HepG2 (cell line): ENCODE data around the gene CALML6. TPM values are rescaled to one million over a fixed set of nuclear protein-coding genes. Genes with fewer than 3 reads are reported as not detected.

Source experiments
- ATAC-seq: fragments of 200-7000 bp; cut with Tn5 transposase; 3 replicates; pipeline ENCODE4 v1.9.1; 2020; ENCODE audit warnings: mild to moderate bottlenecking, moderate library complexity
- BruUV-seq: library from RNA; stranded (reverse); fragments of 400-500 nt; replicated peaks from 2 replicates; lab custom pipeline; 2021; lab: Mats Ljungman, UMichigan
- CTCF ChIA-PET: fragments of 300-600 bp; formaldehyde crosslinking; extraction: SDS; loops from one replicate; lab custom pipeline; 2021; ENCODE audit warnings: low total read pairs, inconsistent platforms, low intra/inter-chr PET ratio; lab: Yijun Ruan, JAX
- POLR2A ChIA-PET: fragments of 350-600 bp; sonication (Branson Sonifier 250); formaldehyde crosslinking; loops from one replicate; lab custom pipeline; 2020; ENCODE audit warnings: antibody characterized with exemption, inconsistent platforms; lab: Yijun Ruan, JAX
- DNase-seq: peaks from one replicate; pipeline ENCODE4 v3.0.0-alpha.2; 2015; ENCODE audit warnings: low spot score
- FAIRE-seq: peaks from 3 replicates; lab custom pipeline; 2011; peaks lifted over from hg19 to GRCh38; lab: Jason Lieb, UNC
- H2AFZ ChIP-seq: one replicate; pipeline ENCODE4 v1.6.1; 2011; ENCODE audit warnings: low read length, inconsistent platforms
- H3K27ac ChIP-seq: fragments of 300-600 bp; 3 replicates; pipeline ENCODE4 v1.8.0; 2011; ENCODE audit warnings: mixed run types, mild to moderate bottlenecking, mixed read lengths, low read length, inconsistent platforms; ENCODE audit not compliant: insufficient read depth; ENCODE audit errors: extremely low read length
- H3K27me3 ChIP-seq, 2 experiments: fragments of 200-600 bp in 1 of 2; 2 replicates in 1 of 2; 3 replicates in 1 of 2; pipeline versions ENCODE4 v1.6.0 to v1.8.0; 2011; ENCODE audit warnings: low read length in 2 of 2, mild to moderate bottlenecking in 2 of 2, moderate library complexity in 2 of 2, inconsistent platforms in 1 of 2; ENCODE audit not compliant: insufficient read depth in 2 of 2, control insufficient read depth in 1 of 2
- H3K36me3 ChIP-seq, 2 experiments: fragments of 200-600 bp in 1 of 2; replicated peaks in 1 of 2; 2 replicates in 1 of 2; 3 replicates in 1 of 2; pipeline versions ENCODE4 v1.5.1 to v1.8.0; 2011; ENCODE audit warnings: low read length in 2 of 2, inconsistent platforms in 1 of 2; ENCODE audit not compliant: insufficient read depth in 2 of 2, control insufficient read depth in 1 of 2
- H3K4me1 ChIP-seq: 2 replicates; pipeline ENCODE4 v1.5.1; 2012; ENCODE audit warnings: low read length, inconsistent platforms; ENCODE audit not compliant: insufficient read depth
- H3K4me2 ChIP-seq: 2 replicates; pipeline ENCODE4 v1.6.0; 2011; ENCODE audit warnings: low read depth, low read length, inconsistent platforms
- H3K4me3 ChIP-seq, 3 experiments: fragments of 200-600 bp in 1 of 3; sonication (generic), shearing (Covaris generic) in 1 of 3; replicated peaks in 1 of 3; 2 replicates each; pipeline ENCODE4 v1.5.1; 2011 to 2016; ENCODE audit warnings: low read length in 3 of 3, inconsistent platforms in 2 of 3, low read depth in 2 of 3, mild to moderate bottlenecking in 2 of 3, control low read depth in 1 of 3, mixed read lengths in 1 of 3; ENCODE audit not compliant: insufficient read depth in 1 of 3
- H3K79me2 ChIP-seq: one replicate; pipeline ENCODE4 v1.6.1; 2011; ENCODE audit warnings: low read length, inconsistent platforms; ENCODE audit not compliant: insufficient read depth
- H3K9ac ChIP-seq: 2 replicates; pipeline ENCODE4 v1.6.0; 2011; ENCODE audit warnings: mild to moderate bottlenecking, low read depth, low read length, inconsistent platforms; ENCODE audit not compliant: insufficient read depth
- H3K9me3 ChIP-seq: 2 replicates; pipeline ENCODE4 v1.5.1; 2012; ENCODE audit warnings: mild to moderate bottlenecking, low read length
- H4K20me1 ChIP-seq: 2 replicates; pipeline ENCODE4 v1.6.0; 2011; ENCODE audit warnings: inconsistent platforms, mild to moderate bottlenecking, low read length, moderate library complexity; ENCODE audit not compliant: insufficient read depth
- HNF4A ChIP-seq: sonication (generic); formaldehyde crosslinking; IDR thresholded peaks from 2 replicates; pipeline ENCODE4 v1.4.0; 2020; ENCODE audit warnings: missing genetic modification reagents
- MTERF4 ChIP-seq: sonication (generic); formaldehyde crosslinking; IDR thresholded peaks from 2 replicates; pipeline ENCODE4 v1.8.0; 2023; ENCODE audit warnings: mild to moderate bottlenecking, missing genetic modification reagents
- NCOA5 ChIP-seq: sonication (generic); formaldehyde crosslinking; IDR thresholded peaks from 2 replicates; pipeline ENCODE4 v1.4.0; 2020; ENCODE audit warnings: missing genetic modification reagents
- NFE2 ChIP-seq: sonication (generic); formaldehyde crosslinking; IDR thresholded peaks from 2 replicates; pipeline ENCODE4 v1.4.0; 2020; ENCODE audit warnings: missing genetic modification reagents
- NR0B2 ChIP-seq: sonication (generic); formaldehyde crosslinking; IDR thresholded peaks from 2 replicates; pipeline ENCODE4 v1.4.0; 2020; ENCODE audit warnings: mild to moderate bottlenecking, missing genetic modification reagents
- NRL ChIP-seq: sonication (generic); formaldehyde crosslinking; IDR thresholded peaks from 2 replicates; pipeline ENCODE4 v1.5.0; 2020; ENCODE audit warnings: missing genetic modification reagents, mild to moderate bottlenecking, moderate library complexity, borderline replicate concordance
- RERE ChIP-seq: IDR thresholded peaks from 2 replicates; pipeline ENCODE4 v1.6.1; 2016; ENCODE audit warnings: low read depth, missing genetic modification reagents, missing compliant biosample characterization
- TRAFD1 ChIP-seq: sonication (generic); formaldehyde crosslinking; IDR thresholded peaks from 2 replicates; pipeline ENCODE4 v1.5.1; 2020; ENCODE audit warnings: missing genetic modification reagents, mild to moderate bottlenecking, borderline replicate concordance
- ZNF883 ChIP-seq: sonication (generic); formaldehyde crosslinking; IDR thresholded peaks from 2 replicates; pipeline ENCODE4 v1.5.1; 2020; ENCODE audit warnings: mild to moderate bottlenecking, missing genetic modification reagents; ENCODE audit errors: not compliant biosample characterization
- ZZZ3 ChIP-seq: sonication (generic); formaldehyde crosslinking; IDR thresholded peaks from 2 replicates; pipeline ENCODE4 v1.4.0; 2020; ENCODE audit warnings: missing genetic modification reagents, mild to moderate bottlenecking, borderline replicate concordance
- WGBS: methylation state at CpG from one replicate; pipeline ENCODE4 v1.1.6; 2017; ENCODE audit warnings: low lambda C conversion rate; 5-methylcytosine and 5-hydroxymethylcytosine counted together
- in situ Hi-C: cut with HindIII; loops from 2 replicates; pipeline ENCODE4 v1.10.0; 2017; ENCODE audit warnings: low pct_unique_long_range_greater_than_20kb; ENCODE audit not compliant: extremely low pct_ligation_motif_present
- intact Hi-C: fragments of 100-400 bp; cut with micrococcal nuclease; formaldehyde crosslinking; loops from one replicate; pipeline ENCODE4 v1.10.0; 2022; ENCODE audit not compliant: unreplicated experiment
- polyA plus RNA-seq, 8 experiments: library from polyadenylated mRNA; depleted of rRNA in 3 of 8; stranded (reverse) in 7 of 8; unstranded in 1 of 8; fragments of >200 nt; fragmentation: Illumina TruSeq in 4 of 8; extraction: Trizol in 4 of 8; gene quantifications; 2 replicates each; pipeline versions ENCODE4 v1.2.1 to v1.2.3, GENCODE V29; 2011 to 2016; ENCODE audit warnings: low read depth in 4 of 8, missing spikeins in 1 of 8, mixed read lengths in 1 of 8; ENCODE audit not compliant: insufficient read depth in 1 of 8
- total RNA-seq, 5 experiments: library from RNA; depleted of rRNA; stranded (reverse); fragments of >200 nt; fragmentation: Illumina TruSeq; extraction: Trizol; gene quantifications; 2 replicates each; pipeline ENCODE4 v1.2.3, GENCODE V29; 2016; ENCODE audit warnings: low read depth in 1 of 5

CALML6 gene
- total and polyA plus RNA-seq, 2 of the 13 experiments (the other 11 are each of a cell fraction or from before 2014, with no cell fraction given), result 0.11 to 0.12 TPM

- Histone ChIP-seq H4K20me1 (0 out of 2 replicates have a peak, but pooled peaks cover 3% of the 10 kb centered on the region), H3K9ac (peak overlapping the region; percentile 84), H3K9me3 (no peaks in the 10 kb centered on the region), H3K27me3 (no peaks in the 10 kb centered on the region), H3K79me2 (peaks cover 13% of the 10 kb centered on the region), H3K4me3 (peak overlapping the region; percentile 29 to 87 (median 67); a peak in 5 of 6 replicates), H3K4me2 (peak overlapping the region; percentile 95), H3K27ac (peak overlapping the region; percentile 91), H2AFZ (no peak overlapping the region), H3K4me1 (peaks cover 76% of the 10 kb centered on the region), H3K36me3 (no peaks in the 10 kb centered on the region; a peak in 1 of 5 replicates)
- ChIA-PET CTCF (interaction anchor here (1.6 kb wide), 1 partner anchor 102 kb away, joined by 4 read pairs; no protein-coding TSS in a partner anchor), POLR2A (interaction anchor here (1.2 to 4.3 kb wide), 7 partner anchors 18 to 102 kb away, joined by 3 to 55 read pairs (median 10); partner anchors contain the start of gene TMEM52)
- TSS peak; percentile 65 for BruUV-seq
- intact Hi-C loops, result no loop called here
- in situ Hi-C loops, result no loop called here
- peak; percentile 0; the same call in 2 of the 3 replicates for ATAC-seq
- DNase-seq, result no peak
- no peak for FAIRE-seq
- 70% methylated on average over 16 of the region's 39 CpGs for WGBS
- peak; percentile 1 for TF ChIP-seq ZNF883 (CRISPR knock-in tag)
- no peak for TF ChIP-seq NR0B2 (CRISPR knock-in tag)
- no peak for TF ChIP-seq HNF4A (CRISPR knock-in tag)
- no peak for TF ChIP-seq RERE (CRISPR knock-in tag)
- 0 out of 2 replicates have a peak, but pooled peaks have one; percentile 3 for TF ChIP-seq ZZZ3 (CRISPR knock-in tag)
- 0 out of 2 replicates have a peak, but pooled peaks have one; percentile 16 for TF ChIP-seq TRAFD1 (CRISPR knock-in tag)
- TF ChIP-seq NCOA5, result 0 out of 2 replicates have a peak, but pooled peaks have one; percentile 18
- TF ChIP-seq NFE2 (CRISPR knock-in tag), result no peak
- peak; percentile 64; the same call in 1 of the 2 replicates for TF ChIP-seq NRL (CRISPR knock-in tag)
- TF ChIP-seq MTERF4 (CRISPR knock-in tag), result peak; percentile 1; the same call in 1 of the 2 replicates
Measured at GRCh38 chr1:1941868-1942752, 27.1 kb downstream of the CALML6 start.
